A549 (cell line): ENCODE measurements around the gene TUBB3. TPM values are rescaled to one million over a fixed set of nuclear protein-coding genes. Genes with fewer than 3 reads are reported as not detected.

Source experiments
- ATAC-seq, 2 experiments: fragments of 200-7000 bp in 1 of 2; fragments of >200 bp in 1 of 2; cut with Nextera tagmentation in 1 of 2; cut with Tn5 transposase in 1 of 2; 3 replicates each; pipeline versions ENCODE4 v1.8.0 to v1.9.1; 2018 to 2020; ENCODE audit warnings: mild to moderate bottlenecking in 1 of 2, moderate library complexity in 1 of 2
- CTCF ChIA-PET: fragments of 300-600 bp; sonication (Branson Sonifier 250); formaldehyde crosslinking; extraction: SDS; loops from one replicate; lab custom pipeline; 2021; ENCODE audit warnings: antibody characterized with exemption, inconsistent platforms; lab: Yijun Ruan, JAX
- POLR2A ChIA-PET: fragments of 350-600 bp; formaldehyde crosslinking; extraction: SDS; loops from one replicate; lab custom pipeline; 2021; ENCODE audit warnings: antibody characterized with exemption, inconsistent platforms; lab: Yijun Ruan, JAX
- DNase-seq, 2 experiments: peaks; one replicate each; pipeline versions ENCODE4 v3.0.0 to v3.0.0-alpha.2; 2011 to 2016; ENCODE audit warnings: low read depth in 1 of 2, low spot score in 1 of 2
- FAIRE-seq: peaks from 2 replicates; lab custom pipeline; 2011; peaks lifted over from hg19 to GRCh38; lab: Jason Lieb, UNC
- H3K27ac ChIP-seq, 2 experiments: fragments of >200 bp; sonication (Bioruptor Twin); formaldehyde crosslinking; 3 replicates each; pipeline ENCODE4 v1.5.1; 2016 to 2017
- H3K4me1 ChIP-seq: fragments of >200 bp; sonication (Bioruptor Twin); formaldehyde crosslinking; 3 replicates; pipeline ENCODE4 v1.6.1; 2016
- H3K4me2 ChIP-seq: fragments of >200 bp; sonication (Bioruptor Twin); formaldehyde crosslinking; 3 replicates; pipeline ENCODE4 v1.6.1; 2016
- H3K4me3 ChIP-seq: fragments of >200 bp; sonication (Bioruptor Twin); formaldehyde crosslinking; 3 replicates; pipeline ENCODE4 v1.5.1; 2016
- H3K9me3 ChIP-seq: fragments of >200 bp; sonication (Bioruptor Twin); formaldehyde crosslinking; 3 replicates; pipeline ENCODE4 v1.6.1; 2016
- CEBPB ChIP-seq, 2 experiments: fragments of >200 bp in 1 of 2; sonication (Bioruptor Twin) in 1 of 2; formaldehyde crosslinking in 1 of 2; IDR thresholded peaks; 2 replicates each; pipeline ENCODE4 v1.6.1; 2012 to 2016
- CHD2 ChIP-seq: fragments of 150-350 bp; IDR thresholded peaks from 2 replicates; pipeline ENCODE4 v1.6.1; 2014; ENCODE audit warnings: low read length; ENCODE audit not compliant: partially characterized antibody
- CHD4 ChIP-seq: fragments of 200-600 bp; sonication (generic); IDR thresholded peaks from 2 replicates; pipeline ENCODE4 v1.6.1; 2016; ENCODE audit warnings: antibody characterized with exemption, mild to moderate bottlenecking, borderline replicate concordance
- EHF ChIP-seq: fragments of 250-450 bp; sonication (Bioruptor Pico); IDR thresholded peaks from 2 replicates; pipeline ENCODE4 v1.5.0; 2020; ENCODE audit warnings: mild to moderate bottlenecking
- EP300 ChIP-seq, 2 experiments: fragments of >200 bp; sonication (Bioruptor Twin); formaldehyde crosslinking; IDR thresholded peaks; 2 replicates in 1 of 2; 3 replicates in 1 of 2; pipeline ENCODE4 v1.6.1; 2016 to 2017
- ESRRA ChIP-seq: fragments of 150-350 bp; IDR thresholded peaks from 2 replicates; pipeline ENCODE4 v1.6.1; 2014; ENCODE audit warnings: mild to moderate bottlenecking, low read length, borderline replicate concordance
- FOSB ChIP-seq: fragments of 250-450 bp; sonication (Bioruptor Pico); IDR thresholded peaks from 2 replicates; pipeline ENCODE4 v1.5.0; 2020; ENCODE audit warnings: mild to moderate bottlenecking, moderate library complexity
- GATA3 ChIP-seq: IDR thresholded peaks from 2 replicates; pipeline ENCODE4 v1.6.1; 2012; ENCODE audit warnings: borderline replicate concordance
- JUN ChIP-seq, 2 experiments: fragments of >200 bp; sonication (Bioruptor Twin); formaldehyde crosslinking; IDR thresholded peaks; 2 replicates in 1 of 2; 3 replicates in 1 of 2; pipeline ENCODE4 v1.6.1; 2016 to 2017
- JUNB ChIP-seq: fragments of >200 bp; sonication (Bioruptor Twin); formaldehyde crosslinking; IDR thresholded peaks from 2 replicates; pipeline ENCODE4 v1.6.1; 2016
- MAFK ChIP-seq: fragments of 450-650 bp; IDR thresholded peaks from 2 replicates; pipeline ENCODE4 v1.6.1; 2014; ENCODE audit not compliant: partially characterized antibody
- NFE2L2 ChIP-seq: fragments of 150-350 bp; conservative IDR thresholded peaks from 2 replicates; pipeline ENCODE4 v1.6.1; 2014; ENCODE audit warnings: low read length
- PBX3 ChIP-seq: IDR thresholded peaks from 2 replicates; pipeline ENCODE4 v1.6.1; 2012
- RCOR1 ChIP-seq: fragments of 150-350 bp; IDR thresholded peaks from 2 replicates; pipeline ENCODE4 v1.6.1; 2014; ENCODE audit warnings: antibody characterized with exemption, low read length, low read depth
- RFX5 ChIP-seq: fragments of 450-650 bp; IDR thresholded peaks from 2 replicates; pipeline ENCODE4 v1.7.1; 2014; ENCODE audit warnings: antibody characterized with exemption, mild to moderate bottlenecking, moderate library complexity
- SREBF2 ChIP-seq: fragments of 450-650 bp; IDR thresholded peaks from 2 replicates; pipeline ENCODE4 v1.6.1; 2014; ENCODE audit warnings: mild to moderate bottlenecking, moderate library complexity
- TP53 ChIP-seq: fragments of 250-450 bp; sonication (Bioruptor Pico); IDR thresholded peaks from 2 replicates; pipeline ENCODE4 v1.5.0; 2021; ENCODE audit warnings: mild to moderate bottlenecking, moderate library complexity
- ZC3H11A ChIP-seq: fragments of 450-650 bp; IDR thresholded peaks from 2 replicates; pipeline ENCODE4 v1.6.1; 2014; ENCODE audit warnings: antibody characterized with exemption, mild to moderate bottlenecking
- ZFP36 ChIP-seq: fragments of 450-650 bp; IDR thresholded peaks from 2 replicates; pipeline ENCODE4 v1.6.1; 2014; ENCODE audit warnings: borderline replicate concordance; ENCODE audit not compliant: partially characterized antibody
- ZNF302 ChIP-seq: fragments of 250-450 bp; sonication (Bioruptor Pico); IDR thresholded peaks from 2 replicates; pipeline ENCODE4 v1.9.0; 2021; ENCODE audit warnings: inconsistent platforms, mild to moderate bottlenecking, moderate library complexity
- WGBS: methylation state at CpG from one replicate; pipeline ENCODE4 v1.1.6; 2017; ENCODE audit errors: missing lambda C conversion rate; 5-methylcytosine and 5-hydroxymethylcytosine counted together
- polyA plus RNA-seq, 4 experiments: library from polyadenylated mRNA; depleted of rRNA in 3 of 4; stranded (reverse); fragments of >200 nt; fragmentation: RNase III in 1 of 4; extraction: RNeasy Plus Mini Kit Qiagen cat#74134 plus additional on column Dnase treatment in 1 of 4; gene quantifications; 2 replicates in 3 of 4; 3 replicates in 1 of 4; pipeline ENCODE4 v1.2.3, GENCODE V29; 2011 to 2017
- TF ChIP-seq, protein P1 (sequence below): fragments of 150-350 bp; IDR thresholded peaks from 2 replicates; pipeline ENCODE4 v1.6.1; 2014; ENCODE audit warnings: low read depth, mild to moderate bottlenecking, low read length

TUBB3 gene
- polyA plus RNA-seq, 2 of the 4 experiments (the other 2 are of a cell fraction) = 48.9 to 163 TPM

GRCh38 chr16:89893642-89894548 lies 29.2 kb upstream of the TUBB3 start:
- H3K4me3 ChIP-seq = no peak overlapping the region
- no peak overlapping the region for H3K27ac ChIP-seq
- H3K4me1 ChIP-seq = no peaks in the 10 kb centered on the region
- WGBS = 95% methylated on average over 16 of the region's 45 CpGs
- FAIRE-seq (no peak), ATAC-seq (peak; percentile 13 to 20; a peak in 4 of 6 replicates)
- ChIA-PET CTCF (interaction anchor here (0.9 to 3.5 kb wide), 7 partner anchors 8 to 193 kb away, joined by 3 to 19 read pairs (median 4); no protein-coding TSS in a partner anchor), POLR2A (no interaction called here)
- no peaks in the 10 kb centered on the region for H3K9me3 ChIP-seq
- TF ChIP-seq RCOR1 (no peak), RFX5 (no peak), ESRRA (no peak), EHF (CRISPR knock-in tag) (no peak), ZFP36 (no peak), TP53 (CRISPR knock-in tag) (no peak), PBX3 (no peak), FOSB (CRISPR knock-in tag) (no peak), ZC3H11A (no peak), SREBF2 (no peak), GATA3 (no peak)
- TF ChIP-seq, protein P1, sequence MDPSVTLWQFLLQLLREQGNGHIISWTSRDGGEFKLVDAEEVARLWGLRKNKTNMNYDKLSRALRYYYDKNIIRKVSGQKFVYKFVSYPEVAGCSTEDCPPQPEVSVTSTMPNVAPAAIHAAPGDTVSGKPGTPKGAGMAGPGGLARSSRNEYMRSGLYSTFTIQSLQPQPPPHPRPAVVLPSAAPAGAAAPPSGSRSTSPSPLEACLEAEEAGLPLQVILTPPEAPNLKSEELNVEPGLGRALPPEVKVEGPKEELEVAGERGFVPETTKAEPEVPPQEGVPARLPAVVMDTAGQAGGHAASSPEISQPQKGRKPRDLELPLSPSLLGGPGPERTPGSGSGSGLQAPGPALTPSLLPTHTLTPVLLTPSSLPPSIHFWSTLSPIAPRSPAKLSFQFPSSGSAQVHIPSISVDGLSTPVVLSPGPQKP = no peak
- TF ChIP-seq, all 56 proteins: peak for 0
- H3K4me2 ChIP-seq = no peak overlapping the region
- no peak for DNase-seq

GRCh38 chr16:89895482-89896250 lies 27.5 kb upstream of the TUBB3 start:
- no peak for DNase-seq
- Histone ChIP-seq H3K4me1 (no peaks in the 10 kb centered on the region), H3K4me3 (no peak overlapping the region), H3K27ac (no peak overlapping the region), H3K9me3 (no peaks in the 10 kb centered on the region), H3K4me2 (no peak overlapping the region)
- no peak for FAIRE-seq
- POLR2A ChIA-PET = no interaction called here
- TF ChIP-seq MAFK = peak; percentile 71
- no peak for TF ChIP-seq CHD4
- CTCF ChIA-PET = interaction anchor here (0.5 to 3.5 kb wide), 6 partner anchors 10 to 141 kb away, joined by 3 to 19 read pairs (median 4); no protein-coding TSS in a partner anchor
- no peak for ATAC-seq
- 90% methylated on average over 24 of the region's 26 CpGs for WGBS

DNA sequence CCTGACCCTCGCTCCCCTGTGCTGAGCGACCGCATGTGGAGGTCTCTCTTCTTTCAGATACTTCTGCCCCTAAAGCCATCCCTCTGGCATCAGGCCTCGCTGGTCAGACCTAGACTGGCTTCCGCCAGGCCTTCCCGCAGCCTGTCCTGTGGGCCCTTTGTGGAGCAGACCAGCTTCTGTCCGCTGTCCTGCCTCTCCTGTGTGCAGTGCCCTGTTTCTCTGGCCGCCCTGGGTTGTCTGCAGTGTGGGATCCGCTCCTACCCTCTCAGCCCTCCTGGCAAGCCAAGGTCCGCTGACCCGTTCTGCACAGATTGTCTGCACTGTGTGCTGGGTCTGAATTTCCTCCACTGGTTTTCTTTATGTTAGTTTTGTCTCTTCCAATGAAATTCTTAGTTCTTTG lies 25.9 kb upstream of the TUBB3 start:
- H3K9me3 ChIP-seq = no peaks in the 10 kb centered on the region
- no peak overlapping the region for H3K4me2 ChIP-seq
- no peak overlapping the region for H3K27ac ChIP-seq
- H3K4me1 ChIP-seq = no peaks in the 10 kb centered on the region
- ChIA-PET POLR2A (no interaction called here), CTCF (interaction anchor here (0.5 to 1.9 kb wide), 4 partner anchors 13 to 1110 kb away, joined by 3 to 12 read pairs (median 5); no protein-coding TSS in a partner anchor)
- TF ChIP-seq, protein P1 = no peak
- TF ChIP-seq GATA3 (no peak), EP300 (IDR thresholded peaks at IDR 0.05) (no peak), MAFK (no peak), ZNF302 (no peak), NFE2L2 (no peak), CHD2 (no peak), CEBPB (IDR thresholded peaks at IDR 0.05) (no peak), JUN (IDR thresholded peaks at IDR 0.05) (no peak), CHD4 (no peak), JUNB (no peak)
- DNase-seq (no peak), ATAC-seq (no peak), FAIRE-seq (no peak)
- 93% methylated on average over 11 of the region's 11 CpGs for WGBS
- no peak overlapping the region for H3K4me3 ChIP-seq
